CD8-positive, alpha-beta memory T cell (primary cell): ENCODE results near the gene CD38. TPM values are rescaled to one million over a fixed set of nuclear protein-coding genes. Genes with fewer than 3 reads are reported as not detected.

Experiments
- CTCF ChIA-PET: fragments of 350-600 bp; sonication (Branson Sonifier 250); formaldehyde crosslinking; loops from one replicate; lab custom pipeline; 2021; ENCODE audit warnings: antibody characterized with exemption; lab: Charles Lee
- POLR2A ChIA-PET: fragments of 350-600 bp; sonication (Branson Sonifier 250); formaldehyde crosslinking; loops from one replicate; lab custom pipeline; 2021; ENCODE audit warnings: antibody characterized with exemption; lab: Charles Lee
- DNase-seq, 5 donors: peaks; one replicate each; pipeline versions ENCODE4 v3.0.0 to v3.0.0-alpha.2; 2020 to 2022; ENCODE audit warnings: mixed read lengths in 1 of 5
- H3K27ac ChIP-seq: one replicate; pipeline ENCODE4 v1.7.0; 2013; ENCODE audit warnings: low read depth, mild to moderate bottlenecking, low read length, moderate library complexity
- H3K27me3 ChIP-seq: 2 replicates; pipeline ENCODE4 v1.7.0; 2013; ENCODE audit warnings: low read length, mild to moderate bottlenecking; ENCODE audit not compliant: insufficient read depth, poor library complexity, severe bottlenecking
- H3K36me3 ChIP-seq: 2 replicates; pipeline ENCODE4 v1.7.0; 2013; ENCODE audit warnings: mild to moderate bottlenecking, low read length, moderate library complexity; ENCODE audit not compliant: insufficient read depth
- H3K4me1 ChIP-seq: 2 replicates; pipeline ENCODE4 v1.7.0; 2013; ENCODE audit warnings: mild to moderate bottlenecking, low read length, moderate library complexity; ENCODE audit not compliant: insufficient read depth
- H3K4me3 ChIP-seq: 2 replicates; pipeline ENCODE4 v1.7.0; 2013; ENCODE audit warnings: mild to moderate bottlenecking, low read length
- H3K9me3 ChIP-seq: 2 replicates; pipeline ENCODE4 v1.7.0; 2013; ENCODE audit warnings: mild to moderate bottlenecking, low read length
- H3K27ac Mint-ChIP-seq, 8 donors: one replicate each; pipeline ENCODE4 v1.8.0; 2020 to 2021; ENCODE audit warnings: mixed read lengths in 8 of 8, mild to moderate bottlenecking in 6 of 8, inconsistent platforms in 3 of 8, moderate library complexity in 3 of 8
- H3K27me3 Mint-ChIP-seq, 2 donors: one replicate each; pipeline ENCODE4 v1.8.0; 2020 to 2021; ENCODE audit warnings: mixed read lengths in 2 of 2, mild to moderate bottlenecking in 1 of 2, moderate library complexity in 1 of 2
- H3K36me3 Mint-ChIP-seq, 3 donors: one replicate each; pipeline ENCODE4 v1.8.0; 2020 to 2021; ENCODE audit warnings: mixed read lengths in 3 of 3, inconsistent platforms in 1 of 3, mild to moderate bottlenecking in 1 of 3
- H3K4me1 Mint-ChIP-seq, 3 donors: one replicate each; pipeline ENCODE4 v1.8.0; 2020 to 2021; ENCODE audit warnings: mixed read lengths in 3 of 3, inconsistent platforms in 1 of 3, mild to moderate bottlenecking in 1 of 3
- H3K4me3 Mint-ChIP-seq, 7 donors: one replicate each; pipeline ENCODE4 v1.8.0; 2020 to 2021; ENCODE audit warnings: mixed read lengths in 7 of 7, mild to moderate bottlenecking in 6 of 7, moderate library complexity in 4 of 7, inconsistent platforms in 2 of 7
- H3K9me3 Mint-ChIP-seq, 5 donors: one replicate each; pipeline ENCODE4 v1.8.0; 2020 to 2022; ENCODE audit warnings: mixed read lengths in 5 of 5, mild to moderate bottlenecking in 3 of 5, moderate library complexity in 2 of 5, inconsistent platforms in 1 of 5
- polyA plus RNA-seq: library from polyadenylated mRNA; unstranded; fragments of 300-500 nt; fragmentation: Illumina TruSeq; gene quantifications from one replicate; pipeline ENCODE4 v1.2.3, GENCODE V29; 2021
- total RNA-seq, 2 experiments: library from RNA; stranded (reverse); gene quantifications; one replicate each; pipeline ENCODE4 v1.2.3, GENCODE V29; 2021

CD38 gene
- total and polyA plus RNA-seq, 3 experiments from 2014 or later: 2.1 to 11.7 (median 9.0) TPM

GRCh38 chr4:15899511-15899910 lies 121.4 kb downstream of the CD38 start:
- no peaks in the 10 kb centered on the region for H3K9me3 ChIP-seq
- H3K4me3 ChIP-seq: no peak overlapping the region
- H3K27me3 ChIP-seq: no peaks in the 10 kb centered on the region
- H3K4me1 Mint-ChIP-seq: no peaks in the 10 kb centered on the region
- DNase-seq: no peak
- no peak overlapping the region for H3K27ac Mint-ChIP-seq
- ChIA-PET CTCF (no interaction called here), POLR2A (no interaction called here)
- no peaks in the 10 kb centered on the region for H3K36me3 ChIP-seq
- H3K4me1 ChIP-seq: no peaks in the 10 kb centered on the region
- H3K27ac ChIP-seq: no peak overlapping the region
- peak overlapping the region in 1 of 7 donors; percentile 6 for H3K4me3 Mint-ChIP-seq
- peaks cover 22 to 66% of the 10 kb centered on the region in 2 donors for H3K27me3 Mint-ChIP-seq
- H3K36me3 Mint-ChIP-seq: no peaks in the 10 kb centered on the region
- peaks cover 0 to 1% (median 0%) of the 10 kb centered on the region in 5 donors for H3K9me3 Mint-ChIP-seq

GRCh38 chr4:15901007-15901406 lies 122.9 kb downstream of the CD38 start:
- Mint-ChIP-seq H3K4me1 (no peaks in the 10 kb centered on the region), H3K27me3 (peaks cover 30 to 68% of the 10 kb centered on the region in 2 donors), H3K9me3 (peaks cover 0 to 1% (median 0%) of the 10 kb centered on the region in 5 donors), H3K27ac (no peak overlapping the region), H3K4me3 (no peak overlapping the region), H3K36me3 (no peaks in the 10 kb centered on the region)
- ChIA-PET CTCF (no interaction called here), POLR2A (interaction anchor here (0.6 kb wide), 1 partner anchor 27 kb away, joined by 3 read pairs; no protein-coding TSS in a partner anchor)
- Histone ChIP-seq H3K9me3 (no peaks in the 10 kb centered on the region), H3K4me1 (no peaks in the 10 kb centered on the region), H3K4me3 (no peak overlapping the region), H3K27ac (no peak overlapping the region), H3K36me3 (no peaks in the 10 kb centered on the region), H3K27me3 (no peaks in the 10 kb centered on the region)
- DNase-seq: no peak

- H3K27me3 Mint-ChIP-seq: peaks cover 30 to 66% of the 10 kb centered on the region in 2 donors
- no peak overlapping the region for H3K27ac ChIP-seq
- no peaks in the 10 kb centered on the region for H3K36me3 ChIP-seq
- POLR2A ChIA-PET: no interaction called here
- no peak overlapping the region for H3K27ac Mint-ChIP-seq
- peaks cover 0 to 1% (median 0%) of the 10 kb centered on the region in 5 donors for H3K9me3 Mint-ChIP-seq
- CTCF ChIA-PET: no interaction called here
- no peaks in the 10 kb centered on the region for H3K9me3 ChIP-seq
- DNase-seq: no peak
- H3K4me1 ChIP-seq: no peaks in the 10 kb centered on the region
- H3K36me3 Mint-ChIP-seq: no peaks in the 10 kb centered on the region
- no peaks in the 10 kb centered on the region for H3K4me1 Mint-ChIP-seq
- H3K27me3 ChIP-seq: no peaks in the 10 kb centered on the region
- no peak overlapping the region for H3K4me3 Mint-ChIP-seq
- H3K4me3 ChIP-seq: no peak overlapping the region
These were observed 123.9 kb downstream of the CD38 start for GRCh38 chr4:15901998-15902397.

- no peak overlapping the region for H3K27ac ChIP-seq
- Mint-ChIP-seq H3K4me1 (no peaks in the 10 kb centered on the region), H3K36me3 (no peaks in the 10 kb centered on the region), H3K4me3 (no peak overlapping the region), H3K27ac (no peak overlapping the region), H3K9me3 (peaks cover 0 to 1% (median 0%) of the 10 kb centered on the region in 5 donors), H3K27me3 (peaks cover 30 to 67% of the 10 kb centered on the region in 2 donors)
- H3K27me3 ChIP-seq: no peaks in the 10 kb centered on the region
- no peaks in the 10 kb centered on the region for H3K4me1 ChIP-seq
- H3K9me3 ChIP-seq: no peaks in the 10 kb centered on the region
- CTCF ChIA-PET: interaction anchor here (1.3 kb wide), 1 partner anchor 20 kb away, joined by 4 read pairs; no protein-coding TSS in a partner anchor
- no peak overlapping the region for H3K4me3 ChIP-seq
- POLR2A ChIA-PET: no interaction called here
- no peak for DNase-seq
- H3K36me3 ChIP-seq: no peaks in the 10 kb centered on the region
These were observed 124.6 kb downstream of the CD38 start for GRCh38 chr4:15902746-15903145.

Other genes with a start within 250 kb of the CD38 start
- gene FBXL5, start 123.0 kb upstream of the CD38 start, total RNA-seq: 10 to 100 TPM; 25.1 to 27.6 TPM
- 94.5 TPM for gene FBXL5, start 123.0 kb upstream of the CD38 start, polyA plus RNA-seq
- gene FAM200B, start 96.5 kb upstream of the CD38 start, total RNA-seq: 10 to 100 TPM; 10.0 to 12.7 TPM
- 80.7 TPM for gene FAM200B, start 96.5 kb upstream of the CD38 start, polyA plus RNA-seq
- under 1 TPM; 0.44 to 0.48 TPM for gene BST1, start 75.3 kb upstream of the CD38 start, total RNA-seq
- gene BST1, start 75.3 kb upstream of the CD38 start, polyA plus RNA-seq: 0.39 TPM
- gene FGFBP1, start 160.4 kb downstream of the CD38 start, total RNA-seq: not detected
- gene FGFBP1, start 160.4 kb downstream of the CD38 start, polyA plus RNA-seq: not detected
- 1 to 10 TPM; 3.5 TPM for gene FGFBP2, start 184.8 kb downstream of the CD38 start, total RNA-seq
- gene FGFBP2, start 184.8 kb downstream of the CD38 start, polyA plus RNA-seq: 99.3 TPM